HG03469 (cell line): ENCODE measurements around the gene RSPO4.

Experiments
- ATAC-seq: cut with Tn5 transposase; IDR thresholded peaks from one replicate; pipeline ENCODE4 v1.9.1; 2021; ENCODE audit warnings: mild to moderate bottlenecking, moderate library complexity, moderate number of reproducible peaks; ENCODE audit not compliant: unreplicated experiment

Gene RSPO4

GRCh38 chr20:971346-971745 lies 30.8 kb downstream of the RSPO4 start:
- ATAC-seq, result no peak

GRCh38 chr20:969868-970267 lies 32.2 kb downstream of the RSPO4 start:
- ATAC-seq, result no peak

GRCh38 chr20:967796-968742 lies 34.0 kb downstream of the RSPO4 start:
- ATAC-seq, result no peak

- ATAC-seq, result no peak
Observed at GRCh38 chr20:965956-966355, 36.2 kb downstream of the RSPO4 start.

- ATAC-seq, result no peak
Observed at GRCh38 chr20:963795-964194, 38.3 kb downstream of the RSPO4 start.

- no peak for ATAC-seq
Observed at GRCh38 chr20:962683-963082, 39.4 kb downstream of the RSPO4 start.

GRCh38 chr20:962223-962622 lies 39.9 kb downstream of the RSPO4 start:
- no peak for ATAC-seq

- ATAC-seq, result no peak
Observed at GRCh38 chr20:961768-962167, 40.3 kb downstream of the RSPO4 start.

- ATAC-seq, result no peak
Observed at GRCh38 chr20:959996-960615, 42.0 kb downstream of the RSPO4 start.

GRCh38 chr20:958936-959815 lies 42.9 kb downstream of the RSPO4 start:
- ATAC-seq, result no peak

- ATAC-seq, result no peak
Observed at GRCh38 chr20:957544-957943, 44.6 kb downstream of the RSPO4 start.

GRCh38 chr20:956330-956951 lies 45.7 kb downstream of the RSPO4 start:
- ATAC-seq, result no peak

GRCh38 chr20:955656-956055 lies 46.5 kb downstream of the RSPO4 start:
- ATAC-seq, result no peak

- ATAC-seq, result no peak
Observed at GRCh38 chr20:955111-955510, 47.0 kb downstream of the RSPO4 start.

- ATAC-seq, result no peak
Observed at GRCh38 chr20:953742-954141, 48.4 kb downstream of the RSPO4 start.

- no peak for ATAC-seq
Observed at GRCh38 chr20:952196-952795, 49.8 kb downstream of the RSPO4 start.

GRCh38 chr20:951384-952169 lies 50.5 kb downstream of the RSPO4 start:
- no peak for ATAC-seq

- no peak for ATAC-seq
Observed at GRCh38 chr20:949717-950116, 52.4 kb downstream of the RSPO4 start.

- ATAC-seq, result no peak
Observed at GRCh38 chr20:946826-947225, 55.3 kb downstream of the RSPO4 start.

GRCh38 chr20:945841-946240 lies 56.3 kb downstream of the RSPO4 start:
- ATAC-seq, result no peak
